CD4-positive, alpha-beta T cell treated with Interleukin-6 at 100 ng/mL for 8 hours (primary cell): Measurements from ENCODE around the gene NF1.
"Not testable (repeated sequence)": the region's sequence is repeated elsewhere in the genome, so short reads cannot be mapped to it uniquely, and the experiment has no call there.

Experiments
- DNase-seq: peaks from one replicate; pipeline ENCODE4 v3.0.0-alpha.2; 2020; ENCODE audit warnings: mixed read lengths, low spot score

NF1 gene

GRCh38 chr17:31130286-31131224, 35.8 kb downstream of the NF1 start:
- no peak for DNase-seq

GRCh38 chr17:31131299-31131698, 36.5 kb downstream of the NF1 start:
- DNase-seq: no peak

- no peak for DNase-seq
Observed at GRCh38 chr17:31132977-31133376, 38.2 kb downstream of the NF1 start.

GRCh38 chr17:31134576-31134975, 39.8 kb downstream of the NF1 start:
- DNase-seq: no peak

GRCh38 chr17:31136319-31136718, 41.5 kb downstream of the NF1 start:
- no peak for DNase-seq

GRCh38 chr17:31140111-31140510, 45.3 kb downstream of the NF1 start:
- no peak for DNase-seq

GRCh38 chr17:31144428-31144827, 49.7 kb downstream of the NF1 start:
- no peak for DNase-seq

- DNase-seq: no peak
Observed at GRCh38 chr17:31144836-31145235, 50.1 kb downstream of the NF1 start.

GRCh38 chr17:31147507-31148202, 52.9 kb downstream of the NF1 start:
- DNase-seq: no peak

GRCh38 chr17:31148205-31148604, 53.4 kb downstream of the NF1 start:
- no peak for DNase-seq

GRCh38 chr17:31152271-31152670, 57.5 kb downstream of the NF1 start:
- no peak for DNase-seq

GRCh38 chr17:31155208-31155810, 60.5 kb downstream of the NF1 start:
- no peak for DNase-seq

GRCh38 chr17:31156326-31156725, 61.5 kb downstream of the NF1 start:
- DNase-seq: no peak

- not testable (repeated sequence) for DNase-seq
Observed at GRCh38 chr17:31156864-31157263, 62.1 kb downstream of the NF1 start.

GRCh38 chr17:31158746-31159377, 64.1 kb downstream of the NF1 start:
- DNase-seq: no peak

- no peak for DNase-seq
Observed at GRCh38 chr17:31163091-31163781, 68.5 kb downstream of the NF1 start.

- DNase-seq: no peak
Observed at GRCh38 chr17:31167111-31167510, 72.3 kb downstream of the NF1 start.

GRCh38 chr17:31171701-31172100, 76.9 kb downstream of the NF1 start:
- DNase-seq: no peak

GRCh38 chr17:31172388-31172787, 77.6 kb downstream of the NF1 start:
- no peak for DNase-seq

- no peak for DNase-seq
Observed at GRCh38 chr17:31174215-31174614, 79.4 kb downstream of the NF1 start.

- no peak for DNase-seq
Observed at GRCh38 chr17:31175237-31175636, 80.5 kb downstream of the NF1 start.

- not testable (repeated sequence) for DNase-seq
Observed at GRCh38 chr17:31176143-31176542, 81.4 kb downstream of the NF1 start.
